ENCODE data around the gene ADGRL2. TPM values are rescaled to one million over a fixed set of nuclear protein-coding genes. Genes with fewer than 3 reads are reported as not detected.

The ADGRL2 gene
- total and polyA plus RNA-seq, 2 donors (not counting 3 experiments of a cell fraction or from before 2014, with no cell fraction given), result 32.7 to 46.1 TPM

- ChIA-PET CTCF (no interaction called here), POLR2A (no interaction called here)
- no peak overlapping the region for H3K27ac ChIP-seq (ENCODE audit: insufficient read depth, low read depth, low read length)
- no peaks in the 10 kb centered on the region for H3K36me3 ChIP-seq (ENCODE audit: control insufficient read depth in 2 of 2, extremely low read depth in 1 of 2, insufficient read depth in 2 of 2, low read length in 2 of 2)
- peaks cover 3% of the 10 kb centered on the region for H3K9me1 ChIP-seq (replicated peaks; ENCODE audit: control insufficient read depth, extremely low read depth, insufficient read depth, low read length)
- H3K4me2 ChIP-seq (ENCODE audit: insufficient read depth, low read length), result no peak overlapping the region
- H3K4me1 ChIP-seq (ENCODE audit: control insufficient read depth, extremely low read depth, insufficient read depth, low read length), result no peaks in the 10 kb centered on the region
- no TSS peak for BruUV-seq (replicated peaks)
- H3K27me3 ChIP-seq (ENCODE audit: control insufficient read depth in 2 of 2, insufficient read depth in 2 of 2, low read length in 2 of 2), result no peaks in the 10 kb centered on the region
- H3K9me3 ChIP-seq (replicated peaks; ENCODE audit: control insufficient read depth, insufficient read depth, low read length), result no peaks in the 10 kb centered on the region
- DNase-seq (ENCODE audit: low read depth, low spot score) (no peak), FAIRE-seq (peak; percentile 8)
- peaks cover 5% of the 10 kb centered on the region for H3K79me2 ChIP-seq (ENCODE audit: control insufficient read depth, insufficient read depth, low read length)
- intact Hi-C loops (cut with micrococcal nuclease), result no loop called here
- no peak overlapping the region for H3K4me3 ChIP-seq (replicated peaks in 1 of 3; ENCODE audit: insufficient read depth in 1 of 3, low read depth in 1 of 3, low read length in 3 of 3)
- H2AFZ ChIP-seq (ENCODE audit: low read depth, low read length), result no peak overlapping the region
- TF ChIP-seq GATA2 (IDR thresholded peaks at IDR 0.05; ENCODE audit: insufficient read depth, insufficient read length, low read depth, low read length), result no peak
- no peak for TF ChIP-seq EZH2 (IDR thresholded peaks at IDR 0.05; ENCODE audit: borderline replicate concordance, low read depth, low read length, severe bottlenecking)
- no peak for TF ChIP-seq MYC (IDR thresholded peaks at IDR 0.05; ENCODE audit: low read depth, low read length)
- no peak for TF ChIP-seq MAX (IDR thresholded peaks at IDR 0.05; ENCODE audit: insufficient read depth, insufficient read length)
- TF ChIP-seq CTCF (IDR thresholded peaks at IDR 0.05; ENCODE audit: extremely low read depth in 1 of 2, insufficient read depth in 1 of 2, low read depth in 1 of 2, low read length in 2 of 2), result no peak
- TF ChIP-seq JUN (IDR thresholded peaks at IDR 0.05; ENCODE audit: borderline replicate concordance, insufficient read depth, insufficient read length, low read depth), result no peak
- TF ChIP-seq POLR2A (IDR thresholded peaks at IDR 0.05; ENCODE audit: low read depth, low read length), result no peak
- no peak for TF ChIP-seq POLR2AphosphoS5 (IDR thresholded peaks at IDR 0.05; ENCODE audit: insufficient read depth, low read depth, low read length)
- no peak for TF ChIP-seq FOS (IDR thresholded peaks at IDR 0.05; ENCODE audit: borderline replicate concordance, insufficient read depth, low read length)
- H3K9ac ChIP-seq (replicated peaks; ENCODE audit: extremely low read depth, insufficient read depth, low read length), result no peak overlapping the region
- dilution Hi-C loops (cut with MboI; ENCODE audit: extremely low pct_ligation_motif_present, low sequenced_read_pairs), result no loop called here
- H4K20me1 ChIP-seq (replicated peaks; ENCODE audit: control insufficient read depth, extremely low read depth, insufficient read depth, low read length), result peaks cover 2% of the 10 kb centered on the region
Measured at GRCh38 chr1:81823082-81823481, 22.3 kb downstream of the ADGRL2 start.
